HG02938 (cell line): Measurements from ENCODE around the gene TTC29.
"Not testable (repeated sequence)": the region's sequence is repeated elsewhere in the genome, so short reads cannot be mapped to it uniquely, and the experiment has no call there.

ENCODE experiments used
- ATAC-seq: cut with Tn5 transposase; IDR thresholded peaks from one replicate; pipeline ENCODE4 v1.9.1; 2021; ENCODE audit warnings: mild to moderate bottlenecking, moderate library complexity; ENCODE audit not compliant: unreplicated experiment

TTC29 gene

DNA sequence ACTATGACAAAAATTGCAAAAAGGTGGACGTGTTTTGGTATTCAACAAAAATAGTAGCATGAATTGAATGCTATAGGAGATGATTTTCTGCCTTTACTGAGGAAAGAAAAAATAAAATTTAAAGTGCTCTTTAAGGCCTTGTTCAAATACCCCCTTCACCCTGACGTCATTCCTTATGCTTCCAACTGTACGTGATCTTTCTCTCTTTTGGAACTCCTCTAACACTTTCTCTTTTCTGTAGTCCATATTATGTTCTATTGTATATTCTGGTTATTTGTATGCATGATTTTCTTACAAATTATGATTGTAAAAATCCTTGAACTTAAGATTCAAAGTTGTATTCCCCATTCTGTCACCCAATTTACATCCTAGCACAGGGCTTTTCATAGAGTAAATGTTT lies 206.5 kb downstream of the TTC29 start:
- no peak for ATAC-seq

DNA sequence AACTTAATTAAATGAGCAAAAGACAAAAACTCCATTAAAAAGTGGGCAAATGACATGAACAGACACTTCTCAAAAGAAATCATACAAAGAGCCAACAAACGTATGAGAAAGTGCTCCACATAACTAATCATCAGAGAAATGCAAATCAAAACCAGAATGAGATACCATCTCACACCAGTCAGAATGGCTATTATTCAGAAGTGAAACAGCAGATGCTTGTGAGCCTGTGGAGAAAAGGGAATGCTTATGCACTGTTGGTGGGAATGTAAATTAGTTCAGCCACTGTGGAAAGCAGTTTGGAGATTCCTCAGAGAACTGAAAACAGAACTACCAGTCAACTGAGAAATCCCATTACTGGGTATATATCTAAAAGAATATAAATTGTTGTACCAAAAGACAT lies 222.1 kb downstream of the TTC29 start:
- ATAC-seq, result not testable (repeated sequence)

DNA sequence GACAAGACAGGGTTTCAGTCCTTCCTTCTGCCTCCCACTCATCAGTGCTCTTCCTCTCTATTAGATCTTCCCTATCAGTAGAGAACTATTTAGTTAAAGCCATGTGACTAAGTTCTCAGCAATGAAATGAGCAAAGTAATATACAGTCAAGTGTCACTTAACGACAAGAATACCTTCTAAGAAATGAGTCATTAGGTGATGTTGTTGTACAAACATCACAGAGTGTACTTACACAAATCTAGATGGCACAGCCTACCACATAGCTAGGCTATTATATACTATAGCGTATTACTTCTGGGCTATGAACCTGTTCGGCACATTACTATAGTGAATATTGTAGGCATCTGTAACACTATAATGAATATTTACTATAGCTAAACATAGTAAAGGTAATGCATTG lies 235.7 kb downstream of the TTC29 start:
- no peak for ATAC-seq

DNA sequence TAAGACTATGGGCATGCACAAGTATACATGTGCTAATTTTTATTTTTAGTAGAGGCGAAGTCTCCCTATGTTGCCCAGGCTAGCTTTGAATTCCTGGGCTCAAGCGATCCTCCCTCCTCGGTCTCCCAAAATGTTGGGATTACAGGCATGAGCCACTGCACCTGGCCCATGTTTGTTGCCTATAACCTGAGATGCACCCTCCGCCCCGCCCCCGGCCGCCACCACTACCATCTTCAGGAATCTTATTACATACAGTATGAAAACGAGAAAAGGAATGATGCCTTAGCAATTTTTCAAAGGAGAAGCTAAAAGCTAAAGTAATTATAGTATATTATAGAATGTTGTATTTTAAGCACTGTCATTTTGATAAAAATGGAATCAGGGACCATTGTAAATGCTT lies 245.8 kb downstream of the TTC29 start:
- ATAC-seq, result no peak

DNA sequence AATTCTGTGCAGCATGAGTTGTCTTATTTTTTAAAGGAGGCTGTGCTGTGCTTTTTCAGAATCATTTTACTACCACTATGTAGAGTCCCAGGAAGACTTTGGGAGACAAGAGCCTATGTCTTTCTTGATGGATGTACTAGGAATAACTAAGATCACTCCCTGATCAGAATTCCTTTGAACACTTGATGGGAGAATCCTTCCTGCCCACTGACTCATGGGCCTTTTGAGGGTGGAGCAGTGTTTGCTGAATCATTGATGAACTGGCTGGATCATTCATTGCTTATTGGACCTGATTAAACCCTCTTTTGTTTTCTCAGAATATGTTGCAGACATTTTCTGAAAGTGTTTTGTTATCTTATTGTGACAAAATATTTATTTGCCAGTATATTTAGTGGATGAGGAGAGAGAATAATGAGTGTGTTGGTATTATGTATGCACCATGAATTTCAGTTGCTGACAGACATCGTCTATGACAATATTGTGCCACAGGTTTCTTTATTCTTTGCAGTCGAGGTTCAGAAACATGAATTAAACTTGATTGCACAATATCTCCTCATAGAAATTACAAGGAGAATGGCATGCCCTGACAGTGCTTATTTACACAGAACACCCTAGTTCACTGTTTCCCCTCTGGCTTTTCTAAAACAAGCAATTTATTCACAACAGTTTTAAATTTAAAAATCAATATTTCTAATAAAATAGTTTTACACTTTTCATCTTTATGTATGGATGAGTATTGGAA lies 270.7 kb downstream of the TTC29 start:
- no peak for ATAC-seq

DNA sequence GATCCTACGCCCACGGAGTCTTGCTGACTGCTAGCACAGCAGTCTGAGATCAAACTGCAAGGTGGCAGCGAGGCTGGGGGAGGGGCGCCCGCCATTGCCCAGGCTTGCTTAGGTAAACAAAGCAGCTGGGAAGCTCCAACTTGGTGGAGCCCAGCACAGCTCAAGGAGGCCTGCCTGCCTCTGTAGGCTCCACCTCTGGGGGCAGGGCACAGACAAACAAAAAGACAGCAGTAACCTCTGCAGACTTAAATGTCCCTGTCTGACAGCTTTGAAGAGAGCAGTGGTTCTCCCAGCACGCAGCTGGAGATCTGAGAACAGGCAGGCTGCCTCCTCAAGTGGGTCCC lies 281.7 kb downstream of the TTC29 start:
- not testable (repeated sequence) for ATAC-seq

DNA sequence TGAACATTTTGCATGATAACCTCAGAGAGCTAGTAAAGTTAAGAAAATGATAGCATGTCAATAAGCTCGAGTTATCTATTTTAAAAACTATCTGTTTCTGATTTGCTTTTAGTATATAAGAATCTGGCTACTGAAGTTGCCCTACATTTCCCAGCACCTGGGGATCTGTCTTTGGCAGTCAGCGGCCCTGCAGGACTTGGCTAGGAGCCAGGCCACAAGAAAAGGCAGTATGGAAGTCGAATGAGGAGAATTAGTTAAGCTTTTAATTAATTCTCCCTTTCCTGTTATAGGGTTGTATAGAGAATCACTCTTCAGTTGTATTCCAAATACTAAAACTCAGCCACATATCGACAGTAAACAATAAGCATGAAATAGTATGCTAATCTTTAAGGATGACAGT lies 284.3 kb downstream of the TTC29 start:
- ATAC-seq, result no peak
